ENCODE results near the gene NLN.

Gene NLN

DNA sequence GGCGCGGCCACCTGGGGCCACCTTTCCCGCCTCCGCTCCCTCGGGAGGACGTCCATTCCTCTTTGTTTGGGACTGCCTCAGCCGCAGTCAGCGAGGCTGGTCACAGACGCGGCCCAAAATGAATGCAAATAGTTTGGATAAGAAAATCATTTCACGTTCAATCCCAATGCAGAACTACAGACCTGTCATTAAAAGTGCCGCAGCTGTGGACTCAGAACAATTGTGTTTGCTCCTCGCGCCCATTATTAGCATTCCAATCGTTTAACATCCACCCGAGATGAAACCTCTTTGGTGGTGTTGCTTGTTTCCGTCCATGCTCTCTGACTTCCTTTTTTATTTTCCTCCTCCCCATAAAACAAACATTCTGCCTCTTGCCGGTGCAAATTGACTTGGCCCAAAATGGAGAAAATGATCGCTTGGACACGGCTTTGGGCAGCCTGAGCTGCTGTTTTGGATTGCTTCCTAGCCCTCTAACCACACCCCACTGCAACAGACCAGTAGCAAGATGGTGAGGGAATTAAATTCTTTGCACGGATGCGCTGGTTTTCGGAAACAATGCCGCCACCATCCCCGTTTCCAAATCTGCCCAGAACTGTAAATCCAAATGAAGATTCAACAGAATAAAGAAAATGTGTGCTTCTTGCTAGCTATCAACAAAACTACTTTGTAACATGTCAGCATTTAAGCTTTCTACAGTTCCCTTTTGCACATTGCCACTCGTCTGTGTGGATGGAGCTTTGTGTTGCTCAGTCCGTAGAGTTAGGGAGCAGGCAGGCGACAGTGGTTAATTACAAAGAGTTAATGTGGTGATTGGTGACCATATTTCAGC is 784 bp downstream of the NLN start:
- Histone ChIP-seq H3F3A (ENCODE audit: low read depth) (no peaks in the 10 kb centered on the region), H2AFZ (ENCODE audit: low read length) (peak overlapping the region; percentile 93), H3K4me1 (ENCODE audit: insufficient read depth, low read length, poor library complexity, severe bottlenecking) (peaks cover 39% of the 10 kb centered on the region), H3K9me2 (replicated peaks; ENCODE audit: low read depth, low read length) (no peaks in the 10 kb centered on the region), H3K27me3 (ENCODE audit: insufficient read depth, low read length, poor library complexity, severe bottlenecking) (no peaks in the 10 kb centered on the region), H3K4me2 (ENCODE audit: low read depth, low read length, poor library complexity, severe bottlenecking) (peak overlapping the region; percentile 90), H4K20me1 (ENCODE audit: insufficient read depth, low read length, poor library complexity, severe bottlenecking) (no peaks in the 10 kb centered on the region), H3K9ac (ENCODE audit: low read depth, low read length, poor library complexity, severe bottlenecking) (peak overlapping the region; percentile 82), H3K79me2 (ENCODE audit: insufficient read depth, low read length) (peaks cover 10% of the 10 kb centered on the region; the same call in 1 of the 2 replicates), H3K9me3 (ENCODE audit: insufficient read depth, low read depth, low read length) (no peaks in the 10 kb centered on the region), H3K36me3 (ENCODE audit: insufficient read depth, low read length) (no peaks in the 10 kb centered on the region), H3K4me3 (ENCODE audit: low read length, poor library complexity, severe bottlenecking) (peak overlapping the region; percentile 93)
- TF ChIP-seq EZH2phosphoT487 (IDR thresholded peaks at IDR 0.05; ENCODE audit: borderline replicate concordance), result no peak
- TF ChIP-seq, protein P1, sequence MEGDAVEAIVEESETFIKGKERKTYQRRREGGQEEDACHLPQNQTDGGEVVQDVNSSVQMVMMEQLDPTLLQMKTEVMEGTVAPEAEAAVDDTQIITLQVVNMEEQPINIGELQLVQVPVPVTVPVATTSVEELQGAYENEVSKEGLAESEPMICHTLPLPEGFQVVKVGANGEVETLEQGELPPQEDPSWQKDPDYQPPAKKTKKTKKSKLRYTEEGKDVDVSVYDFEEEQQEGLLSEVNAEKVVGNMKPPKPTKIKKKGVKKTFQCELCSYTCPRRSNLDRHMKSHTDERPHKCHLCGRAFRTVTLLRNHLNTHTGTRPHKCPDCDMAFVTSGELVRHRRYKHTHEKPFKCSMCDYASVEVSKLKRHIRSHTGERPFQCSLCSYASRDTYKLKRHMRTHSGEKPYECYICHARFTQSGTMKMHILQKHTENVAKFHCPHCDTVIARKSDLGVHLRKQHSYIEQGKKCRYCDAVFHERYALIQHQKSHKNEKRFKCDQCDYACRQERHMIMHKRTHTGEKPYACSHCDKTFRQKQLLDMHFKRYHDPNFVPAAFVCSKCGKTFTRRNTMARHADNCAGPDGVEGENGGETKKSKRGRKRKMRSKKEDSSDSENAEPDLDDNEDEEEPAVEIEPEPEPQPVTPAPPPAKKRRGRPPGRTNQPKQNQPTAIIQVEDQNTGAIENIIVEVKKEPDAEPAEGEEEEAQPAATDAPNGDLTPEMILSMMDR (conservative IDR thresholded peaks at IDR 0.05; ENCODE audit: low read length), result no peak

DNA sequence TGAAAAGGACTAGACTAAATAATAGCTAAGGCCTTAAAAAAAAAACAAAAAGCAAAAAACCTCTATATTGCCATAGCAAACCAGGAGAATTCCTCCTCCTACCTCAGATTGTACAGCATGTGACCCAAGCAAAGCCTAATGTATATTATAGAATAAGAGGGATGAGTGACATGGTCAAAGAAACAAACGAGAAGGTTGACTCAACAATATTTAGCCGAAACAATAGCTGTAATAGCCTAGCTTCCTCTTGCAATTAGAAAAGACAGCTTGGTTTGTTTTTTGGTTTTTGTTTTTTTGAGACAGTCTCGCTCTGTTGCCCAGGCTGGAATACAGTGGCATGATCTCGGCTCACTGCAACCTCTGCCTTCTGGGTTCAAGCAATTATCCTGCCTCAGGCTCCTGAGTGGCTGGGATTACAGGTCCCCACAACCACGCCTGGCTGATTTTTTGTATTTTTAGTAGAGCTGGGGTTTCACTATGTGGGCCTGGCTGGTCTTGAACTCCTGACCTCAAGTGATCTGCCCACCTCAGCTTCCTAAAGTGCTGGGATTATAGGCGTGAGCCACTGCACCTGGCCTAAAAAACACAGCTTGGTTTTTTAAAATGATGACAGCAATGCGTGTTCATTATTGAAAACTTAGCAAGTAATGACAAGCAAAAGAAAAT is 5.6 kb downstream of the NLN start:
- Histone ChIP-seq H4K20me1 (ENCODE audit: insufficient read depth, low read length, poor library complexity, severe bottlenecking) (no peaks in the 10 kb centered on the region), H3K9ac (ENCODE audit: low read depth, low read length, poor library complexity, severe bottlenecking) (no peak overlapping the region), H3F3A (ENCODE audit: low read depth) (no peaks in the 10 kb centered on the region), H3K4me1 (ENCODE audit: insufficient read depth, low read length, poor library complexity, severe bottlenecking) (peaks cover 13% of the 10 kb centered on the region), H3K36me3 (ENCODE audit: insufficient read depth, low read length) (no peaks in the 10 kb centered on the region), H2AFZ (ENCODE audit: low read length) (no peak overlapping the region), H3K27me3 (ENCODE audit: insufficient read depth, low read length, poor library complexity, severe bottlenecking) (no peaks in the 10 kb centered on the region), H3K79me2 (ENCODE audit: insufficient read depth, low read length) (no peaks in the 10 kb centered on the region), H3K9me3 (ENCODE audit: insufficient read depth, low read depth, low read length) (no peaks in the 10 kb centered on the region), H3K9me2 (replicated peaks; ENCODE audit: low read depth, low read length) (no peaks in the 10 kb centered on the region), H3K4me2 (ENCODE audit: low read depth, low read length, poor library complexity, severe bottlenecking) (no peak overlapping the region), H3K4me3 (ENCODE audit: low read length, poor library complexity, severe bottlenecking) (no peak overlapping the region)
- TF ChIP-seq EZH2phosphoT487 (IDR thresholded peaks at IDR 0.05; ENCODE audit: borderline replicate concordance), result no peak
- TF ChIP-seq, protein P1 (conservative IDR thresholded peaks at IDR 0.05; ENCODE audit: low read length), result no peak

DNA sequence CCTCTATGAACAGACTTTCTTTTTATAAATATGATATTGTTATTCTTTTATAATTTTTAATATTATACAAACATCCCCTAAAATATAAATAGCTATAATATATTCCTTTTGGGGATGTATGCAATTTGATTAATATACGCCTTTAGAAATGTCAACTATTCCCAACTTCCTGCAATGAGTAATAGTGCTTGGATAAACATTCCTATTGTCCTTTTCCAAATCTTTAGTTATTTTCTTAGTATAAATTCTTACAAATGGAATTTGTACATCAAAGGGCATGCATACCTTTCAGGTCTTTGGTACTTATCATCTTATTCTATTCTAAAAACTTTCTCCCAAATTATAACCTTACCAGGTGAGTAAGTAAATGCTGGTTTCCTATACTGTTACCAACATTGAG is 6.2 kb downstream of the NLN start:
- H3K9me3 ChIP-seq (ENCODE audit: insufficient read depth, low read depth, low read length), result no peaks in the 10 kb centered on the region
- H3K9ac ChIP-seq (ENCODE audit: low read depth, low read length, poor library complexity, severe bottlenecking), result no peak overlapping the region
- H3K4me2 ChIP-seq (ENCODE audit: low read depth, low read length, poor library complexity, severe bottlenecking), result no peak overlapping the region
- H3K4me3 ChIP-seq (ENCODE audit: low read length, poor library complexity, severe bottlenecking), result no peak overlapping the region
- peaks cover 7% of the 10 kb centered on the region for H3K4me1 ChIP-seq (ENCODE audit: insufficient read depth, low read length, poor library complexity, severe bottlenecking)
- no peaks in the 10 kb centered on the region for H3K36me3 ChIP-seq (ENCODE audit: insufficient read depth, low read length)
- no peaks in the 10 kb centered on the region for H3F3A ChIP-seq (ENCODE audit: low read depth)
- no peaks in the 10 kb centered on the region for H3K27me3 ChIP-seq (ENCODE audit: insufficient read depth, low read length, poor library complexity, severe bottlenecking)
- H4K20me1 ChIP-seq (ENCODE audit: insufficient read depth, low read length, poor library complexity, severe bottlenecking), result no peaks in the 10 kb centered on the region
- H3K79me2 ChIP-seq (ENCODE audit: insufficient read depth, low read length), result no peaks in the 10 kb centered on the region
- TF ChIP-seq EZH2phosphoT487 (IDR thresholded peaks at IDR 0.05; ENCODE audit: borderline replicate concordance), result no peak
- TF ChIP-seq, protein P1 (conservative IDR thresholded peaks at IDR 0.05; ENCODE audit: low read length), result no peak
- H2AFZ ChIP-seq (ENCODE audit: low read length), result no peak overlapping the region
- H3K9me2 ChIP-seq (replicated peaks; ENCODE audit: low read depth, low read length), result no peaks in the 10 kb centered on the region
